ENCODE results near the gene TSC22D1. TPM values are rescaled to one million over a fixed set of nuclear protein-coding genes. Genes with fewer than 3 reads are reported as not detected.
"Not testable (repeated sequence)": the region's sequence is repeated elsewhere in the genome, so short reads cannot be mapped to it uniquely, and the experiment has no call there.

Gene TSC22D1
- total and polyA plus RNA-seq, 2 experiments from 2014 or later = 173 to 195 TPM

DNA sequence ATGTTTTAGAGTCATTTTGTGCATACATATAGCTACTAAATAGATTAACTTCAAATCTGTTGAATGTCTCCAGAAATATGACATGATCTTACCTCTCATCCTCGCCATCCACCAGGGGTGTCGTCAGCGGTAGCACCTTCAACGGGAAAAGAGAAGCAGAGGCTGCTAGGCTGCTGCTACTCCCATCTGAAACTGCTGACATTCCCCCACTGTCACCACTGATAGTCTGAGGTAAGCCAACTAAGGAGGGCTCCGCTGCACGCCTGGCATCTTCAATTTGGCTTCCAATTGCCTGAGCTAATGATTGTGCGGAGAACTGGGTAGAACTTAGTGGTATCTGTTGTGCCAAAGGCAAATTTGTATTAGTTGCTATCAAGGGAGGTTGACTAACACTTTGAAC, 3.1 kb downstream of the TSC22D1 start:
- H3K9me3 ChIP-seq (ENCODE audit: low read depth) = no peaks in the 10 kb centered on the region
- 57% methylated on average over 7 of the region's 7 CpGs for WGBS (ENCODE audit: low lambda C conversion rate, missing lambda C conversion rate)
- H2AFZ ChIP-seq = no peak overlapping the region
- peaks cover 47% of the 10 kb centered on the region for H4K20me1 ChIP-seq (ENCODE audit: insufficient read depth, poor library complexity, severe bottlenecking)
- no peak overlapping the region for H3K27ac ChIP-seq
- no peaks in the 10 kb centered on the region for H3K36me3 ChIP-seq (replicated peaks; ENCODE audit: insufficient read depth, low read depth)
- no peaks in the 10 kb centered on the region for H3K9me2 ChIP-seq (replicated peaks; ENCODE audit: insufficient read depth)
- H3K4me3 ChIP-seq = peak overlapping the region; percentile 27
- H3K79me2 ChIP-seq = peaks cover 80% of the 10 kb centered on the region
- TF ChIP-seq, protein P1, sequence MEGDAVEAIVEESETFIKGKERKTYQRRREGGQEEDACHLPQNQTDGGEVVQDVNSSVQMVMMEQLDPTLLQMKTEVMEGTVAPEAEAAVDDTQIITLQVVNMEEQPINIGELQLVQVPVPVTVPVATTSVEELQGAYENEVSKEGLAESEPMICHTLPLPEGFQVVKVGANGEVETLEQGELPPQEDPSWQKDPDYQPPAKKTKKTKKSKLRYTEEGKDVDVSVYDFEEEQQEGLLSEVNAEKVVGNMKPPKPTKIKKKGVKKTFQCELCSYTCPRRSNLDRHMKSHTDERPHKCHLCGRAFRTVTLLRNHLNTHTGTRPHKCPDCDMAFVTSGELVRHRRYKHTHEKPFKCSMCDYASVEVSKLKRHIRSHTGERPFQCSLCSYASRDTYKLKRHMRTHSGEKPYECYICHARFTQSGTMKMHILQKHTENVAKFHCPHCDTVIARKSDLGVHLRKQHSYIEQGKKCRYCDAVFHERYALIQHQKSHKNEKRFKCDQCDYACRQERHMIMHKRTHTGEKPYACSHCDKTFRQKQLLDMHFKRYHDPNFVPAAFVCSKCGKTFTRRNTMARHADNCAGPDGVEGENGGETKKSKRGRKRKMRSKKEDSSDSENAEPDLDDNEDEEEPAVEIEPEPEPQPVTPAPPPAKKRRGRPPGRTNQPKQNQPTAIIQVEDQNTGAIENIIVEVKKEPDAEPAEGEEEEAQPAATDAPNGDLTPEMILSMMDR (IDR thresholded peaks at IDR 0.05; ENCODE audit: poor library complexity) = no peak
- TF ChIP-seq EZH2phosphoT487 (IDR thresholded peaks at IDR 0.05; ENCODE audit: low read depth, severe bottlenecking, unreplicated experiment) = no peak
- TF ChIP-seq EZH2 (IDR thresholded peaks at IDR 0.05; ENCODE audit: borderline replicate concordance) = no peak
- DNase-seq (ENCODE audit: low spot score) = no peak
- H3K4me2 ChIP-seq = peak overlapping the region; percentile 87
- no peaks in the 10 kb centered on the region for H3K27me3 ChIP-seq
- peaks cover 38% of the 10 kb centered on the region for H3K4me1 ChIP-seq (ENCODE audit: insufficient read depth)

DNA sequence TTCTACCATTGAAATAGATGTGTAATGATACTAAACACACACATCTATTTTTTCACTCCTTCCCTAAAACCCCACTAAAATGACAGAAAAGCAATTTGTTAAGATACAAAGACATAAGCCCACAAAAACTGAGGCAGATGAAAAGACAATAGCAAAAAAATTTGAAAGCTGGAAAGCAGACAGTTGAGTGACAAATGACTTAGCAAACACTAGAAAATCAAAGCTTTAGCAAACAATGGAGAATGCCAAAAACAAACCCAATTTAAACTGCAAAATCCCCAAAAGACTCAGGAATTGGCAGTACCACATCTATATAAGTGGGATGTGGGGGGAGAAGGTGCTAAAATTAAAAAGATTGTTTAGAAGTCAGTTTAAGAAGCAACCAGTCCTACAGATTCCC, 9.5 kb downstream of the TSC22D1 start:
- no peaks in the 10 kb centered on the region for H3K9me3 ChIP-seq (ENCODE audit: low read depth)
- H4K20me1 ChIP-seq (ENCODE audit: insufficient read depth, poor library complexity, severe bottlenecking) = peaks cover 12% of the 10 kb centered on the region
- no peak overlapping the region for H3K4me3 ChIP-seq
- no peaks in the 10 kb centered on the region for H3K27me3 ChIP-seq
- peaks cover 12% of the 10 kb centered on the region for H3K4me1 ChIP-seq (ENCODE audit: insufficient read depth)
- peaks cover 97% of the 10 kb centered on the region for H3K79me2 ChIP-seq
- no peak overlapping the region for H3K27ac ChIP-seq
- no peaks in the 10 kb centered on the region for H3K36me3 ChIP-seq (replicated peaks; ENCODE audit: insufficient read depth, low read depth)
- DNase-seq (ENCODE audit: low spot score) = no peak
- H2AFZ ChIP-seq = no peak overlapping the region
- no peaks in the 10 kb centered on the region for H3K9me2 ChIP-seq (replicated peaks; ENCODE audit: insufficient read depth)
- TF ChIP-seq EZH2phosphoT487 (IDR thresholded peaks at IDR 0.05; ENCODE audit: low read depth, severe bottlenecking, unreplicated experiment) (no peak), EZH2 (IDR thresholded peaks at IDR 0.05; ENCODE audit: borderline replicate concordance) (no peak)
- TF ChIP-seq, protein P1 (IDR thresholded peaks at IDR 0.05; ENCODE audit: poor library complexity) = no peak
- peak overlapping the region; percentile 12 for H3K4me2 ChIP-seq

DNA sequence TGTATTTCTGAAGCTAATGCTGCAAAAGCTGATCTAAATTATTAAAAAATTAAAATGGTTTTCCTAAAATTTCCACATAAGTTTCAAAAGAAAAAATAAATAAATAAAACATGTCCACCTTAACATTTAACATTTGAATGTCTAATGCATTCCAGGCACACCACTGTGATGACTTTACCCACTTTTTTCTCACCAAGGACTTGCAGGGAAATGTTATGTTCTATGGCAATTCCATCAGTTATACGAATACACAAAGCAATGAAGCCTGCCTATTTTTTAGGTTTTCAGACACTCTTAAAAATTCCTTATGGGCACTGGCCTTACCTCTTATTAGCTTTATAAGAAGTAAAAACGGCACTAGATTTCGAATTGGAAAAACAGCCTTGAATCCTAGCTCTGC, 10.2 kb downstream of the TSC22D1 start:
- peaks cover 94% of the 10 kb centered on the region for H3K79me2 ChIP-seq
- peaks cover 12% of the 10 kb centered on the region for H4K20me1 ChIP-seq (ENCODE audit: insufficient read depth, poor library complexity, severe bottlenecking)
- 80% methylated on average over 3 of the region's 3 CpGs for WGBS (ENCODE audit: low lambda C conversion rate, missing lambda C conversion rate)
- no peak overlapping the region for H3K4me2 ChIP-seq
- no peaks in the 10 kb centered on the region for H3K9me2 ChIP-seq (replicated peaks; ENCODE audit: insufficient read depth)
- no peaks in the 10 kb centered on the region for H3K9me3 ChIP-seq (ENCODE audit: low read depth)
- H3K4me3 ChIP-seq = no peak overlapping the region
- no peak overlapping the region for H2AFZ ChIP-seq
- TF ChIP-seq, protein P1 (IDR thresholded peaks at IDR 0.05; ENCODE audit: poor library complexity) = no peak
- TF ChIP-seq EZH2 (IDR thresholded peaks at IDR 0.05; ENCODE audit: borderline replicate concordance) (no peak), EZH2phosphoT487 (IDR thresholded peaks at IDR 0.05; ENCODE audit: low read depth, severe bottlenecking, unreplicated experiment) (no peak)
- peaks cover 5% of the 10 kb centered on the region for H3K4me1 ChIP-seq (ENCODE audit: insufficient read depth)
- no peaks in the 10 kb centered on the region for H3K27me3 ChIP-seq
- no peak overlapping the region for H3K27ac ChIP-seq
- H3K36me3 ChIP-seq (replicated peaks; ENCODE audit: insufficient read depth, low read depth) = no peaks in the 10 kb centered on the region
- no peak for DNase-seq (ENCODE audit: low spot score)

DNA sequence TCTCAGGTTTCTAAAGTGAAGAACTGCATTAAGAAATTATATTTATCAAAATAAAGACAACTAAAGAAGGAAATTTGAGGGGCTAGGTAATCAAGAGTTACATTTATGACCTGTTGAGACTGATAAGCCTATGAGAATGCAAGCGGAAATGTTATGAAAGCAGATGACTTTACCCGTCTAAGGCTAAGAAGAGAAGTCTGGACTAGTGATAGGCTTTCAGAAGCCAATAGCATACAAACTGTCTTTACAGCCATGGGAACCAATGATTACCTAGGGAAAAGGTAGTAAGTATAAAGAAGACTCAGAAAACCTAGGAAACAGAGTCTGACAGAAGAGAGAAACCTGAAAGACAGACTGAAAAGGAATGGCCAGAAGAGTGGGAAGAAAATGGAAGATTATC, 11.2 kb downstream of the TSC22D1 start:
- DNase-seq (ENCODE audit: low spot score) = no peak
- Histone ChIP-seq H3K79me2 (peaks cover 93% of the 10 kb centered on the region), H3K4me3 (no peak overlapping the region), H3K4me2 (no peak overlapping the region), H3K36me3 (replicated peaks; ENCODE audit: insufficient read depth, low read depth) (no peaks in the 10 kb centered on the region), H2AFZ (no peak overlapping the region), H3K27me3 (no peaks in the 10 kb centered on the region), H3K27ac (no peak overlapping the region), H3K9me2 (replicated peaks; ENCODE audit: insufficient read depth) (no peaks in the 10 kb centered on the region), H4K20me1 (ENCODE audit: insufficient read depth, poor library complexity, severe bottlenecking) (peaks cover 12% of the 10 kb centered on the region), H3K4me1 (ENCODE audit: insufficient read depth) (peaks cover 4% of the 10 kb centered on the region), H3K9me3 (ENCODE audit: low read depth) (no peaks in the 10 kb centered on the region)
- TF ChIP-seq, protein P1 (IDR thresholded peaks at IDR 0.05; ENCODE audit: poor library complexity) = no peak
- TF ChIP-seq EZH2 (IDR thresholded peaks at IDR 0.05; ENCODE audit: borderline replicate concordance) (no peak), EZH2phosphoT487 (IDR thresholded peaks at IDR 0.05; ENCODE audit: low read depth, severe bottlenecking, unreplicated experiment) (no peak)
- WGBS (ENCODE audit: low lambda C conversion rate, missing lambda C conversion rate) = 52% methylated on average over 2 of the region's 2 CpGs

DNA sequence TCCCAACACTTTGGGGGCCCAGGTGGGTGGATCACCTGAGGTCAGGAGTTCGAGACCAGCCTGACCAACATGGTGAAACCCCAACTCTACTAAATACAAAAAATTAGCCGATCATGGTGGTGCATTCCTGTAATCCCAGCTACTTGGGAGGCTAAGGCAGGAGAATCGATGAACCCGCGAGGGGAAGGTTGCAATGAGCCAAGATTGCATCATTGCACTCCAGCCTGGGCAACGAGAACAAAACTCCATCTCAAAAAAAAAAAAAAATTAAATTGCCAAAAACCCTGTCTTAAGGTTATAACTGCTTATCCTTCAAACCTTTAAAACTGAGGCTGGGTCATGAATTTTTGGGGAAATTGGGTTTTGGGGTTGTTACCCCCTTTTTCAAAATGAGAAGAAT, 13.3 kb downstream of the TSC22D1 start:
- H3K9me2 ChIP-seq (replicated peaks; ENCODE audit: insufficient read depth); H2AFZ ChIP-seq; H3K4me3 ChIP-seq; H3K4me2 ChIP-seq; DNase-seq (ENCODE audit: low spot score); H4K20me1 ChIP-seq (ENCODE audit: insufficient read depth, poor library complexity, severe bottlenecking); H3K4me1 ChIP-seq (ENCODE audit: insufficient read depth); H3K27me3 ChIP-seq; H3K36me3 ChIP-seq (replicated peaks; ENCODE audit: insufficient read depth, low read depth); H3K27ac ChIP-seq; H3K9me3 ChIP-seq (ENCODE audit: low read depth): not testable (repeated sequence)
- 98% methylated on average over 6 of the region's 6 CpGs for WGBS (ENCODE audit: low lambda C conversion rate, missing lambda C conversion rate)
- H3K79me2 ChIP-seq = peaks cover 94% of the 10 kb centered on the region

Data from hepatocyte (in vitro differentiated cells).